Measurements from ENCODE around the gene DDX25.

DNA sequence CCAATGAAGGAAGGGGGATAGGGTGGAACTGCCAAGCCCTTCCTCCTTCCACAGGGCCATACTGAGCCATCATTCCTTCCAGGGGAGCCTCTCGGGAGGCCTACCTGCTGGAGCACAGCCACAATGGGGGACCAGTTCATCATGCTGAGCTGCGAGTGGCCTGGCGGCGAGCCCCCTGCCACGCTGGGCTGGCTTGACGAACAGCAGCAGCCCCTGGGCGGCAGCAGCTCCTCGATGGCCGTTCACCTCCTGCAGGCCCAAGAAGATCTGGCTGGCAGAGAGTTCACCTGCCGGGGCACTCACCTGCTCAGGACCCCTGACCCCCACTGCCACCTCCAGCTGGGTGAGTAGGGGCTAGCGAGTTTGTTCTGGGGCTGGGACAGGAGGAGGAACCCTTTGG, 47.4 kb downstream of the DDX25 start:
- TF ChIP-seq RAD21 (CRISPR knock-in tag; conservative IDR thresholded peaks at IDR 0.05 in 1 of 2, IDR thresholded peaks at IDR 0.05 in 1 of 2): no peak
- TF ChIP-seq ZBTB1 (CRISPR knock-in tag; IDR thresholded peaks at IDR 0.05; ENCODE audit: borderline replicate concordance, low read depth): no peak
- no peak for TF ChIP-seq GTF2B (IDR thresholded peaks at IDR 0.05; ENCODE audit: extremely low read depth, insufficient read length)
- no peak for TF ChIP-seq HMGN3 (IDR thresholded peaks at IDR 0.05; ENCODE audit: borderline replicate concordance, extremely low read depth, insufficient read length, low read depth, low read length)
- no peak for TF ChIP-seq EZH2 (IDR thresholded peaks at IDR 0.05; ENCODE audit: borderline replicate concordance, low read depth, low read length)
- no peak for TF ChIP-seq CTCF (IDR thresholded peaks at IDR 0.05 in 2 of 3, conservative IDR thresholded peaks at IDR 0.05 in 1 of 3; ENCODE audit: insufficient read depth in 2 of 3, low read depth in 1 of 3, low read length in 3 of 3)
- no peak for TF ChIP-seq STAT6 (CRISPR knock-in tag; IDR thresholded peaks at IDR 0.05)
- TF ChIP-seq ZNF354B (CRISPR knock-in tag; IDR thresholded peaks at IDR 0.05): no peak
- no peak for TF ChIP-seq MEF2A (IDR thresholded peaks at IDR 0.05; ENCODE audit: control insufficient read depth, low read depth, low read length)
- no peak for TF ChIP-seq RCOR1 (IDR thresholded peaks at IDR 0.05; ENCODE audit: borderline replicate concordance in 1 of 2, low read depth in 2 of 2, low read length in 2 of 2)
- TF ChIP-seq, protein P1, sequence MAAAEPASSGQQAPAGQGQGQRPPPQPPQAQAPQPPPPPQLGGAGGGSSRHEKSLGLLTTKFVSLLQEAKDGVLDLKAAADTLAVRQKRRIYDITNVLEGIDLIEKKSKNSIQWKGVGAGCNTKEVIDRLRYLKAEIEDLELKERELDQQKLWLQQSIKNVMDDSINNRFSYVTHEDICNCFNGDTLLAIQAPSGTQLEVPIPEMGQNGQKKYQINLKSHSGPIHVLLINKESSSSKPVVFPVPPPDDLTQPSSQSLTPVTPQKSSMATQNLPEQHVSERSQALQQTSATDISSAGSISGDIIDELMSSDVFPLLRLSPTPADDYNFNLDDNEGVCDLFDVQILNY (CRISPR knock-in tag; IDR thresholded peaks at IDR 0.05): no peak
- TF ChIP-seq POLR2A (conservative IDR thresholded peaks at IDR 0.05): no peak
- no peak for TF ChIP-seq ZKSCAN1 (IDR thresholded peaks at IDR 0.05; ENCODE audit: low read depth, low read length)
- TF ChIP-seq CAMTA2 (CRISPR knock-in tag; conservative IDR thresholded peaks at IDR 0.05): no peak

Data from K562 (cell line).